Ishikawa (cell line): ENCODE results near the gene CFAP54.

Experiments
- CEBPB ChIP-seq: IDR thresholded peaks from 2 replicates; pipeline ENCODE4 v1.6.1; 2012
- CREB1 ChIP-seq: IDR thresholded peaks from 2 replicates; pipeline ENCODE4 v1.6.1; 2012; ENCODE audit warnings: low read depth
- EGR1 ChIP-seq: IDR thresholded peaks from 2 replicates; pipeline ENCODE4 v1.6.1; 2012
- EP300 ChIP-seq: IDR thresholded peaks from 2 replicates; pipeline ENCODE4 v1.6.1; 2012; ENCODE audit warnings: borderline replicate concordance
- FOXM1 ChIP-seq: IDR thresholded peaks from 2 replicates; pipeline ENCODE4 v1.6.1; 2012; ENCODE audit warnings: low read depth, borderline replicate concordance
- NFIC ChIP-seq: IDR thresholded peaks from 2 replicates; pipeline ENCODE4 v1.6.1; 2012
- RAD21 ChIP-seq: IDR thresholded peaks from 2 replicates; pipeline ENCODE4 v1.6.1; 2012; ENCODE audit warnings: low read depth
- TAF1 ChIP-seq: IDR thresholded peaks from 2 replicates; pipeline ENCODE4 v1.6.1; 2012; ENCODE audit warnings: low read depth, mild to moderate bottlenecking
- TCF12 ChIP-seq: IDR thresholded peaks from 2 replicates; pipeline ENCODE4 v1.6.1; 2012; ENCODE audit warnings: low read depth
- TEAD4 ChIP-seq: IDR thresholded peaks from 2 replicates; pipeline ENCODE4 v1.6.1; 2012
- YY1 ChIP-seq: IDR thresholded peaks from 2 replicates; pipeline ENCODE4 v1.6.1; 2012; ENCODE audit warnings: low read depth
- ZBTB7A ChIP-seq: IDR thresholded peaks from 2 replicates; pipeline ENCODE4 v1.6.1; 2012; ENCODE audit warnings: low read depth
- TF ChIP-seq, protein P1 (sequence below): IDR thresholded peaks from 2 replicates; pipeline ENCODE4 v1.6.1; 2012
- TF ChIP-seq, protein P2 (sequence below): IDR thresholded peaks from 2 replicates; pipeline ENCODE4 v1.6.1; 2012
- TF ChIP-seq, protein P3 (sequence below): IDR thresholded peaks from 2 replicates; pipeline ENCODE4 v1.6.1; 2012; ENCODE audit warnings: low read depth, mild to moderate bottlenecking

Gene CFAP54

GRCh38 chr12:96780330-96780729 lies 291.0 kb downstream of the CFAP54 start:
- TF ChIP-seq, protein P1, sequence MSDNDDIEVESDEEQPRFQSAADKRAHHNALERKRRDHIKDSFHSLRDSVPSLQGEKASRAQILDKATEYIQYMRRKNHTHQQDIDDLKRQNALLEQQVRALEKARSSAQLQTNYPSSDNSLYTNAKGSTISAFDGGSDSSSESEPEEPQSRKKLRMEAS: no peak
- TF ChIP-seq, protein P2, sequence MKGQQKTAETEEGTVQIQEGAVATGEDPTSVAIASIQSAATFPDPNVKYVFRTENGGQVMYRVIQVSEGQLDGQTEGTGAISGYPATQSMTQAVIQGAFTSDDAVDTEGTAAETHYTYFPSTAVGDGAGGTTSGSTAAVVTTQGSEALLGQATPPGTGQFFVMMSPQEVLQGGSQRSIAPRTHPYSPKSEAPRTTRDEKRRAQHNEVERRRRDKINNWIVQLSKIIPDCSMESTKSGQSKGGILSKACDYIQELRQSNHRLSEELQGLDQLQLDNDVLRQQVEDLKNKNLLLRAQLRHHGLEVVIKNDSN: no peak

DNA sequence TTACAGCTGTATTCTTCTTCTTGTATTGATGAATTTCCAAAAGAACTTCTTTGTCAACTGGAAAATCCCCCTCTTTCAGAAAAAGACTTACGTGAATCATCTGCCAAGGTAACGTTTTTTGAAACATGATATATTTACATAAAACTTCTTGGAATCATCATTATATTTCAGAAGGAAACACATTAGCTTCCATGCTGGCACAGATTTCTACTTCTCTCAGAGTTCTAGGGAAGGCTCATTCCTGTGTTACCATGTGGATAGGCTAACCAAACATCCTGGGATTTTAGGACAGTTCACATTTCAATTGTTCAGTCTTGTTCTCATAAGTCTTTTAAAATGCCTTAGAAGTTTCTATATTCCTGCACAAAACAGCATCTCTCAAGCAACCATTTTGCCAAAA lies 297.4 kb downstream of the CFAP54 start:
- TF ChIP-seq FOXM1: no peak

DNA sequence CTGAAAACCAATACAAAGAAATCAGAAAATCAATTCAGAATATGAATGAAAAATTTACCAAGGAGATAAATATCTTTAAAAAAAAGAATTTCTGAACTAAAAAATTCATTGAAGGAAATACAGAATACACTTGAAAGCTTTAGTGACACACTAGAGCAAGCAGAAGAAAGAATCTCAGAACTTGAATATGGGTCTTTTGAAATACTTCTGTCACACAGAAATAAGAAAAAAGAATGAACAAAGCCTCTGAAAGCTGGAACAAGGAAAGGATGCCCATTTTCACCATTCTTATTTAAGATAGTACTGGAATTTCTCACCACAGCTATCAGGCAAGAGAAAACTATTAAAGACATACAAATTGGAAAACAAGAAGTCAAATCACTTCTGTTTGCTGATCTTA lies 314.6 kb downstream of the CFAP54 start:
- TF ChIP-seq TAF1 (no peak), CEBPB (no peak), EP300 (no peak), ZBTB7A (no peak)
- TF ChIP-seq, protein P3, sequence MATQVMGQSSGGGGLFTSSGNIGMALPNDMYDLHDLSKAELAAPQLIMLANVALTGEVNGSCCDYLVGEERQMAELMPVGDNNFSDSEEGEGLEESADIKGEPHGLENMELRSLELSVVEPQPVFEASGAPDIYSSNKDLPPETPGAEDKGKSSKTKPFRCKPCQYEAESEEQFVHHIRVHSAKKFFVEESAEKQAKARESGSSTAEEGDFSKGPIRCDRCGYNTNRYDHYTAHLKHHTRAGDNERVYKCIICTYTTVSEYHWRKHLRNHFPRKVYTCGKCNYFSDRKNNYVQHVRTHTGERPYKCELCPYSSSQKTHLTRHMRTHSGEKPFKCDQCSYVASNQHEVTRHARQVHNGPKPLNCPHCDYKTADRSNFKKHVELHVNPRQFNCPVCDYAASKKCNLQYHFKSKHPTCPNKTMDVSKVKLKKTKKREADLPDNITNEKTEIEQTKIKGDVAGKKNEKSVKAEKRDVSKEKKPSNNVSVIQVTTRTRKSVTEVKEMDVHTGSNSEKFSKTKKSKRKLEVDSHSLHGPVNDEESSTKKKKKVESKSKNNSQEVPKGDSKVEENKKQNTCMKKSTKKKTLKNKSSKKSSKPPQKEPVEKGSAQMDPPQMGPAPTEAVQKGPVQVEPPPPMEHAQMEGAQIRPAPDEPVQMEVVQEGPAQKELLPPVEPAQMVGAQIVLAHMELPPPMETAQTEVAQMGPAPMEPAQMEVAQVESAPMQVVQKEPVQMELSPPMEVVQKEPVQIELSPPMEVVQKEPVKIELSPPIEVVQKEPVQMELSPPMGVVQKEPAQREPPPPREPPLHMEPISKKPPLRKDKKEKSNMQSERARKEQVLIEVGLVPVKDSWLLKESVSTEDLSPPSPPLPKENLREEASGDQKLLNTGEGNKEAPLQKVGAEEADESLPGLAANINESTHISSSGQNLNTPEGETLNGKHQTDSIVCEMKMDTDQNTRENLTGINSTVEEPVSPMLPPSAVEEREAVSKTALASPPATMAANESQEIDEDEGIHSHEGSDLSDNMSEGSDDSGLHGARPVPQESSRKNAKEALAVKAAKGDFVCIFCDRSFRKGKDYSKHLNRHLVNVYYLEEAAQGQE: no peak

DNA sequence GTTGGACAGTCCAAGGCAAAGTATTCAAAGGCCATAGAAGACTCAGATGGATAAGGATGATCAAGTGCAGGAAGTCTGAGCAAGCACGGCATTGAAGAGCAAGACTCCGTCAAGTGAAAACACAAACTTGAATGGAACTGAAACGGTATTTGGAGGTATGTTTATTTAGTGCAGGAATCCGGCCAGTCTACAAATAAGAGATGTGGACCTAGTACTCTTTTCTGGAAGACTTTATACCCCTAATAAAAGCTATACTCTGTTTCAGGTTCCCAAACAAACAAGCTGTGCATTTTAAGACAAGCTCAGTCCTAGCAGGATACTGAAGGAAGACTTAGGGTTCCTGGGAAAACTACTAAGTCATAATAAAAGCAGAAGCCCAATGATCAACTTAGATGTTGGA lies 316.9 kb downstream of the CFAP54 start:
- no peak for TF ChIP-seq NFIC
- no peak for TF ChIP-seq CREB1
- no peak for TF ChIP-seq ZBTB7A
- no peak for TF ChIP-seq YY1
- TF ChIP-seq FOXM1: no peak
- no peak for TF ChIP-seq TCF12
- TF ChIP-seq, protein P1: no peak
- TF ChIP-seq TAF1: no peak
- TF ChIP-seq RAD21: no peak
- no peak for TF ChIP-seq EP300

DNA sequence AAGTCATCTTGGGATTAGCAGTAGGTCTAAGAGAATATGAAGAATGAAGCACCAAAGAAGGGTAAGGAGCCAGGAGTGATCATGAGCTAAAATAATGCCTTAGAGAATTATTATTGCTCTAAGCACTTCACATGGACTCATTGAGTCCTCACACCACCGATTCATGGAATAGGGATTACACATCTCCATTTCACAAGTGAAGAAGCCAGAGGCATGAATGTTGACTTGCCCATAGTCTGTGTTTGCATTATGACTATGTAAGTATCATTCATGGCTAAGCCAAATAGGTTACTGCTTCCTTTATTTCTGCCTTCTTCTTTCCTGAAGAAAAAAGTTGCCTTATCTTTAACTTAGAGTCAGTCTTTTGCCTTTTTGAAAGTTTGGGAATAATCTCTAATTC lies 318.4 kb downstream of the CFAP54 start:
- TF ChIP-seq, protein P1: no peak
- TF ChIP-seq ZBTB7A (no peak), EGR1 (no peak), RAD21 (no peak), EP300 (no peak), FOXM1 (no peak)

DNA sequence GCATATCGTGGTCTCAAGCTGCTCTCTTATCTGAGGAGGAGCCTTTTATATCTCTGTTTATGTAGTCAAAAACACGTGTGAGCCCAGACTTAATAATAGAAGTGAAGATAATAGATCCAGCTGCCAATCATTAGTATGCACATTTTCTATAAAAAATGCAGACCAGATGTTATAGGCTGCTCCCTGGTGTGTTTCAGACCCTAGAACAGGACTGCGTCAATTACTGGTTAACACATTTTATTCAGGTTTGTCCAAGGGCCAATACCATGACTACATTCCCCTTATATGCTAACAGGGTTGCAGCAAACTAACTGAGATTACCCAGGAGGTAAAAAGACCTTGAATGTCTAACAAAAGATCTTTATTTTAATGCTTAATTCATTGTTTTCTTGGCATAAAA lies 319.2 kb downstream of the CFAP54 start:
- TF ChIP-seq EGR1 (no peak), FOXM1 (no peak), NFIC (no peak), TAF1 (no peak), CEBPB (no peak), CREB1 (no peak), YY1 (no peak), EP300 (no peak), ZBTB7A (no peak)

DNA sequence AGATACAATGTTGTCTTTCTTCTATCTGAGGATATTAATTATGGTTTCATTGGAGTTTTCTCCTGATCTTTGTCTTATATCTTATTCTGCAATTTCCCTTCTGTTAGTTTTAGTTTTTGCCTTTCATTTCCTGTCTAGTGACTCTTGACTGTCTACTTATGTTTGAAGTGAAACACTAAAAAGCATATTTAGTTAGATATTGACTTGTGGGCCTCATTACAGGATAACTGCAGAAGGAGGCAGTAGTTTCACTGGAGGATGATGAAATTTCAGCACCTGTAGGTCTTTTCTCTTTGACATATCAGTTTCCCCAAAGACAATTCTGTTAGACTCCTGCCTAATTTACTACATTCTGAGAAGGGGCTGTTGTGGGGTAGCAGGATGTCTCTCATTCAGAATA lies 320.1 kb downstream of the CFAP54 start:
- no peak for TF ChIP-seq RAD21
- TF ChIP-seq, protein P3: no peak
- no peak for TF ChIP-seq TAF1
- no peak for TF ChIP-seq TEAD4
- no peak for TF ChIP-seq NFIC
- TF ChIP-seq YY1: no peak

- TF ChIP-seq ZBTB7A: no peak
- TF ChIP-seq, protein P2: no peak
- no peak for TF ChIP-seq CREB1
- TF ChIP-seq YY1: no peak
- no peak for TF ChIP-seq EP300
- no peak for TF ChIP-seq NFIC
- no peak for TF ChIP-seq FOXM1
- TF ChIP-seq, protein P1: no peak
- no peak for TF ChIP-seq TAF1
Measured at GRCh38 chr12:96810057-96810456, 320.7 kb downstream of the CFAP54 start.
